ENCODE results near the gene SPSB4.

Gene SPSB4

GRCh38 chr3:141045849-141046248 is 5.3 kb upstream of the SPSB4 start (continued):
- TF ChIP-seq, protein P1, sequence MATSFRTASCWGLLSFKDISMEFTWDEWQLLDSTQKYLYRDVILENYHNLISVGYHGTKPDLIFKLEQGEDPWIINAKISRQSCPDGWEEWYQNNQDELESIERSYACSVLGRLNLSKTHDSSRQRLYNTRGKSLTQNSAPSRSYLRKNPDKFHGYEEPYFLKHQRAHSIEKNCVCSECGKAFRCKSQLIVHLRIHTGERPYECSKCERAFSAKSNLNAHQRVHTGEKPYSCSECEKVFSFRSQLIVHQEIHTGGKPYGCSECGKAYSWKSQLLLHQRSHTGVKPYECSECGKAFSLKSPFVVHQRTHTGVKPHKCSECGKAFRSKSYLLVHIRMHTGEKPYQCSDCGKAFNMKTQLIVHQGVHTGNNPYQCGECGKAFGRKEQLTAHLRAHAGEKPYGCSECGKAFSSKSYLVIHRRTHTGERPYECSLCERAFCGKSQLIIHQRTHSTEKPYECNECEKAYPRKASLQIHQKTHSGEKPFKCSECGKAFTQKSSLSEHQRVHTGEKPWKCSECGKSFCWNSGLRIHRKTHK (tag by site-specific recombination; IDR thresholded peaks at IDR 0.05): no peak
- TF ChIP-seq ZFP69B (tag by site-specific recombination; IDR thresholded peaks at IDR 0.05) (no peak), ZNF621 (tag by site-specific recombination; IDR thresholded peaks at IDR 0.05) (no peak)

GRCh38 chr3:141047168-141047567 is 4.0 kb upstream of the SPSB4 start:
- Histone ChIP-seq H3K4me1 (ENCODE audit: control insufficient read depth, insufficient read depth, low read length) (no peaks in the 10 kb centered on the region), H3K27ac (ENCODE audit: extremely low read depth, low read depth, low read length) (no peak overlapping the region), H3K4me3 (ENCODE audit: low read depth, low read length) (no peak overlapping the region), H3K9me3 (ENCODE audit: control insufficient read depth, insufficient read depth, low read depth, low read length) (no peaks in the 10 kb centered on the region), H3K36me3 (ENCODE audit: control insufficient read depth in 2 of 2, insufficient read depth in 1 of 2, low read length in 2 of 2) (no peaks in the 10 kb centered on the region)
- TF ChIP-seq ZNF416 (tag by site-specific recombination; IDR thresholded peaks at IDR 0.05) (no peak), ZNF600 (tag by site-specific recombination; IDR thresholded peaks at IDR 0.05) (no peak), ZNF132 (tag by site-specific recombination; IDR thresholded peaks at IDR 0.05; ENCODE audit: borderline replicate concordance) (no peak), ZNF510 (tag by site-specific recombination; IDR thresholded peaks at IDR 0.05; ENCODE audit: insufficient replicate concordance) (no peak), ZNF596 (tag by site-specific recombination; IDR thresholded peaks at IDR 0.05) (no peak), ZNF785 (tag by site-specific recombination; IDR thresholded peaks at IDR 0.05) (no peak), ZNF580 (tag by site-specific recombination; IDR thresholded peaks at IDR 0.05) (no peak), YY1 (tag by site-specific recombination; IDR thresholded peaks at IDR 0.05) (no peak), ZNF664 (tag by site-specific recombination; IDR thresholded peaks at IDR 0.05) (no peak), ZXDB (tag by site-specific recombination; IDR thresholded peaks at IDR 0.05) (no peak), INSM2 (tag by site-specific recombination; IDR thresholded peaks at IDR 0.05) (no peak), ZSCAN4 (tag by site-specific recombination; IDR thresholded peaks at IDR 0.05) (no peak), ZNF621 (tag by site-specific recombination; IDR thresholded peaks at IDR 0.05) (no peak), AEBP2 (tag by site-specific recombination; IDR thresholded peaks at IDR 0.05; ENCODE audit: borderline replicate concordance) (no peak), ZNF560 (tag by site-specific recombination; IDR thresholded peaks at IDR 0.05; ENCODE audit: borderline replicate concordance) (no peak), ZNF433 (tag by site-specific recombination; IDR thresholded peaks at IDR 0.05; ENCODE audit: low read depth) (no peak)
- TF ChIP-seq, protein P2, sequence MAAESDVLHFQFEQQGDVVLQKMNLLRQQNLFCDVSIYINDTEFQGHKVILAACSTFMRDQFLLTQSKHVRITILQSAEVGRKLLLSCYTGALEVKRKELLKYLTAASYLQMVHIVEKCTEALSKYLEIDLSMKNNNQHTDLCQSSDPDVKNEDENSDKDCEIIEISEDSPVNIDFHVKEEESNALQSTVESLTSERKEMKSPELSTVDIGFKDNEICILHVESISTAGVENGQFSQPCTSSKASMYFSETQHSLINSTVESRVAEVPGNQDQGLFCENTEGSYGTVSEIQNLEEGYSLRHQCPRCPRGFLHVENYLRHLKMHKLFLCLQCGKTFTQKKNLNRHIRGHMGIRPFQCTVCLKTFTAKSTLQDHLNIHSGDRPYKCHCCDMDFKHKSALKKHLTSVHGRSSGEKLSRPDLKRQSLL (tag by site-specific recombination; IDR thresholded peaks at IDR 0.05): no peak
- ChIA-PET CTCF (interaction anchor here (1.0 to 1.1 kb wide), 2 partner anchors 19 to 57 kb away, joined by 3 to 4 read pairs; no protein-coding TSS in a partner anchor), POLR2A (no interaction called here)
